GM19351 (cell line): ENCODE measurements around the gene CENPF.
"Not testable (repeated sequence)": the region's sequence is repeated elsewhere in the genome, so short reads cannot be mapped to it uniquely, and the experiment has no call there.

ENCODE experiments used
- ATAC-seq: cut with Tn5 transposase; IDR thresholded peaks from one replicate; pipeline ENCODE4 v1.9.1; 2021; ENCODE audit warnings: mild to moderate bottlenecking, moderate library complexity; ENCODE audit not compliant: unreplicated experiment

CENPF gene

GRCh38 chr1:214602764-214603657 is at the start of gene CENPF:
TSS of gene CENPF (plus strand) at chr1:214603195. CDS start at chr1:214613755, 10,560 bp downstream.
- peak; percentile 99 for ATAC-seq

- ATAC-seq = peak; percentile 78
Observed at GRCh38 chr1:214557952-214558735, 44.9 kb upstream of the CENPF start.

- ATAC-seq = no peak
Observed at GRCh38 chr1:214563881-214564280, 39.1 kb upstream of the CENPF start.

GRCh38 chr1:214565310-214565709 is 37.7 kb upstream of the CENPF start:
- no peak for ATAC-seq

GRCh38 chr1:214566158-214567104 is 36.6 kb upstream of the CENPF start:
- ATAC-seq = peak; percentile 53

GRCh38 chr1:214567481-214567980 is 35.5 kb upstream of the CENPF start:
- no peak for ATAC-seq

GRCh38 chr1:214568328-214568727 is 34.7 kb upstream of the CENPF start:
- ATAC-seq = no peak

GRCh38 chr1:214569357-214570004 is 33.5 kb upstream of the CENPF start:
- ATAC-seq = no peak

GRCh38 chr1:214570442-214570841 is 32.6 kb upstream of the CENPF start:
- no peak for ATAC-seq

GRCh38 chr1:214571281-214571680 is 31.7 kb upstream of the CENPF start:
- no peak for ATAC-seq

GRCh38 chr1:214573386-214574318 is 29.3 kb upstream of the CENPF start:
- ATAC-seq = no peak

GRCh38 chr1:214574598-214575411 is 28.2 kb upstream of the CENPF start:
- no peak for ATAC-seq

- ATAC-seq = not testable (repeated sequence)
Observed at GRCh38 chr1:214576120-214576519, 26.9 kb upstream of the CENPF start.

- ATAC-seq = no peak
Observed at GRCh38 chr1:214579183-214579582, 23.8 kb upstream of the CENPF start.

- no peak for ATAC-seq
Observed at GRCh38 chr1:214581785-214582184, 21.2 kb upstream of the CENPF start.

GRCh38 chr1:214582289-214582891 is 20.6 kb upstream of the CENPF start:
- ATAC-seq = no peak

- no peak for ATAC-seq
Observed at GRCh38 chr1:214583113-214583512, 19.9 kb upstream of the CENPF start.
